GM21576 (cell line): ENCODE results near the gene PLXND1.
"Not testable (repeated sequence)": the region's sequence is repeated elsewhere in the genome, so short reads cannot be mapped to it uniquely, and the experiment has no call there.

Source experiments
- ATAC-seq: cut with Tn5 transposase; IDR thresholded peaks from one replicate; pipeline ENCODE4 v1.9.1; 2021; ENCODE audit warnings: mild to moderate bottlenecking, moderate library complexity; ENCODE audit not compliant: unreplicated experiment

The PLXND1 gene

GRCh38 chr3:129530821-129531220 lies 75.7 kb downstream of the PLXND1 start:
- no peak for ATAC-seq

GRCh38 chr3:129530251-129530791 lies 76.2 kb downstream of the PLXND1 start:
- no peak for ATAC-seq

- no peak for ATAC-seq
These were observed 76.9 kb downstream of the PLXND1 start for GRCh38 chr3:129529436-129530210.

GRCh38 chr3:129528589-129529100 lies 77.8 kb downstream of the PLXND1 start, which contains the start of gene RHO:
Gene RHO (plus strand): TSS chr3:129528639. CDS start chr3:129528734, 95 bp downstream.
- no peak for ATAC-seq

- no peak for ATAC-seq
These were observed 79.2 kb downstream of the PLXND1 start for GRCh38 chr3:129527262-129527661.

- peak; percentile 92 for ATAC-seq
These were observed 80.2 kb downstream of the PLXND1 start for GRCh38 chr3:129526121-129526900.

- ATAC-seq, result no peak
These were observed 81.0 kb downstream of the PLXND1 start for GRCh38 chr3:129525341-129525968.

GRCh38 chr3:129524081-129524480 lies 82.4 kb downstream of the PLXND1 start:
- no peak for ATAC-seq

GRCh38 chr3:129522953-129523352 lies 83.5 kb downstream of the PLXND1 start:
- ATAC-seq, result no peak

- ATAC-seq, result no peak
These were observed 84.9 kb downstream of the PLXND1 start for GRCh38 chr3:129521611-129522010.

- no peak for ATAC-seq
These were observed 85.5 kb downstream of the PLXND1 start for GRCh38 chr3:129520960-129521359.

- no peak for ATAC-seq
These were observed 86.4 kb downstream of the PLXND1 start for GRCh38 chr3:129519896-129520715.

GRCh38 chr3:129519449-129519848 lies 87.0 kb downstream of the PLXND1 start:
- ATAC-seq, result no peak

- ATAC-seq, result no peak
These were observed 87.9 kb downstream of the PLXND1 start for GRCh38 chr3:129518581-129518980.

- no peak for ATAC-seq
These were observed 88.4 kb downstream of the PLXND1 start for GRCh38 chr3:129518038-129518561.

- ATAC-seq, result no peak
These were observed 89.0 kb downstream of the PLXND1 start for GRCh38 chr3:129517516-129517915.

- ATAC-seq, result not testable (repeated sequence)
These were observed 90.5 kb downstream of the PLXND1 start for GRCh38 chr3:129515821-129516432.

- not testable (repeated sequence) for ATAC-seq
These were observed 91.2 kb downstream of the PLXND1 start for GRCh38 chr3:129515108-129515820.

GRCh38 chr3:129514563-129514962 lies 91.9 kb downstream of the PLXND1 start:
- ATAC-seq, result no peak
